ENCODE data around the gene AGPAT3.
"Not testable (repeated sequence)": the region's sequence is repeated elsewhere in the genome, so short reads cannot be mapped to it uniquely, and the experiment has no call there.

AGPAT3 gene

DNA sequence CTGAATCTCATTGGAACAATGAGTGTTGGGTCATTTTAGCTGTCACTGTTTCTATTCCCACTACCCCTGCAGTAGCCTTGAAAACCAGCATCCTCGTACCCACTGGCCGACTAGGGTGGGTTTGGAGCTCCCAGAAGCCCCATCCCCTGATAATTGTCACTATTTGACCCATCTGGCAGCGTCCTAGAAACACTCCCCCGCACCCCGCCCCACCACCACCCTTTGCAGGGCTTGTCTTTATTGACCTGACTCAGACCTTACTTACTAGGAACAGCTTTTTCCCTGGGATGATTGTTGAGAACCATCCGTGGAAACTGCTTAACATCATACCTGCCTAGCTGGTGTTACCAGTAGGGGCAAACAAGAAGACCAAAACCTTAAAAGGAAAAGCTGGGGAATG, 28.4 kb upstream of the AGPAT3 start:
- Histone ChIP-seq H3K4me3 (ENCODE audit: low read depth in 1 of 2, low read length in 1 of 2) (no peak overlapping the region), H3K36me3 (no peaks in the 10 kb centered on the region), H3K27me3 (peaks cover 88% of the 10 kb centered on the region)

DNA sequence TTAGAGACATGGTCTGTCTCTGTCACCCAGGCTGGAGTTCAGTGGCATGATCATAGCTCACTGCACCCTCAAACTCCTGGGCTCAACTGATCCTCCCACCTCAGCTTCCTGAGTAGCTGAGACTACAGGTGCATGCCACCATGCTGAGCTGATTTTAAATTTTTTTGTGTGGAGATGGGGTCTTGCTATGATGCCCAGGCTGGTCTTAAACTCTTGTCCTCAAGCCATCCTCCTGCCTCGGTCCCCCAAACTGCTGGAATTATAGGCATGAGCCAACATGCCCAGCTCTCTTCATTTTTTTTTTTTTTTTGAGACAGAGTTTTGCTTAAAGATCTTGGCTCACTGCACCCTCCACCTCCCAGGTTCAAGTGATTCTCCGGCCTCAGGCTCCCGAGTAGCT, 24.8 kb upstream of the AGPAT3 start:
- TF ChIP-seq, protein P1, sequence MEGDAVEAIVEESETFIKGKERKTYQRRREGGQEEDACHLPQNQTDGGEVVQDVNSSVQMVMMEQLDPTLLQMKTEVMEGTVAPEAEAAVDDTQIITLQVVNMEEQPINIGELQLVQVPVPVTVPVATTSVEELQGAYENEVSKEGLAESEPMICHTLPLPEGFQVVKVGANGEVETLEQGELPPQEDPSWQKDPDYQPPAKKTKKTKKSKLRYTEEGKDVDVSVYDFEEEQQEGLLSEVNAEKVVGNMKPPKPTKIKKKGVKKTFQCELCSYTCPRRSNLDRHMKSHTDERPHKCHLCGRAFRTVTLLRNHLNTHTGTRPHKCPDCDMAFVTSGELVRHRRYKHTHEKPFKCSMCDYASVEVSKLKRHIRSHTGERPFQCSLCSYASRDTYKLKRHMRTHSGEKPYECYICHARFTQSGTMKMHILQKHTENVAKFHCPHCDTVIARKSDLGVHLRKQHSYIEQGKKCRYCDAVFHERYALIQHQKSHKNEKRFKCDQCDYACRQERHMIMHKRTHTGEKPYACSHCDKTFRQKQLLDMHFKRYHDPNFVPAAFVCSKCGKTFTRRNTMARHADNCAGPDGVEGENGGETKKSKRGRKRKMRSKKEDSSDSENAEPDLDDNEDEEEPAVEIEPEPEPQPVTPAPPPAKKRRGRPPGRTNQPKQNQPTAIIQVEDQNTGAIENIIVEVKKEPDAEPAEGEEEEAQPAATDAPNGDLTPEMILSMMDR (IDR thresholded peaks at IDR 0.05) = no peak
- no peaks in the 10 kb centered on the region for H3K36me3 ChIP-seq
- H3K27me3 ChIP-seq = peaks cover 57% of the 10 kb centered on the region
- no peak overlapping the region for H3K4me3 ChIP-seq (ENCODE audit: low read depth in 1 of 2, low read length in 1 of 2)
- peaks cover 9 to 13% of the 10 kb centered on the region in 2 experiments for H3K4me1 ChIP-seq (ENCODE audit: control insufficient read depth in 1 of 2, insufficient read depth in 1 of 2, low read depth in 1 of 2, low read length in 1 of 2)
- H3K27ac ChIP-seq = no peak overlapping the region
- H3K9me3 ChIP-seq = no peaks in the 10 kb centered on the region

More for the DNA sequence above, 28.4 kb upstream of the AGPAT3 start:
- H3K4me1 ChIP-seq (ENCODE audit: control insufficient read depth in 1 of 2, insufficient read depth in 1 of 2, low read depth in 1 of 2, low read length in 1 of 2) = peaks cover 20% of the 10 kb centered on the region in 2 experiments
- TF ChIP-seq, protein P1 (IDR thresholded peaks at IDR 0.05) = no peak
- H3K9me3 ChIP-seq = no peaks in the 10 kb centered on the region
- no peak overlapping the region for H3K27ac ChIP-seq

DNA sequence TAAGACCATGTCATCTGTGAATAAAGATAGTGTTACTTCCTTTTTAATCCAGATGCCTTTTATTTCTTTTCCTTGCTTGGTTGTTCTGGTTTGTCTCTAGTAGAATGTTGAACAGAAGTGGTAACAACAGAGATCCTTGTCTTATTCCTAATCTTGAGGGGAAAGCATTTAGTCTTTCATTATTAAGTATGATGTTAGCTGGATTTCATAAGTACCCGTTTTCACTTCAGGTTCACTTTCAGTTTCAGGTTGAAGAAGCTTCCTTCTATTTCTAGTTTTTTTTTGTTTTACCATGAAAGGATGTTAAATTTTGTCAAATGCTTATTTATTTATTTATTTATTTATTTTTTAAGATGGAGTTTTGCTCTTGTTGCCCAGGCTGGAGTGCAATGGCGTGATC, 22.3 kb upstream of the AGPAT3 start:
- Histone ChIP-seq H3K4me1 (ENCODE audit: control insufficient read depth in 1 of 2, insufficient read depth in 1 of 2, low read depth in 1 of 2, low read length in 1 of 2) (peaks cover 3 to 6% of the 10 kb centered on the region in 2 experiments), H3K9me3 (no peaks in the 10 kb centered on the region), H3K27me3 (peaks cover 32% of the 10 kb centered on the region), H3K4me3 (ENCODE audit: low read depth in 1 of 2, low read length in 1 of 2) (no peak overlapping the region), H3K36me3 (no peaks in the 10 kb centered on the region), H3K27ac (no peak overlapping the region)
- TF ChIP-seq, protein P1 (IDR thresholded peaks at IDR 0.05) = no peak

DNA sequence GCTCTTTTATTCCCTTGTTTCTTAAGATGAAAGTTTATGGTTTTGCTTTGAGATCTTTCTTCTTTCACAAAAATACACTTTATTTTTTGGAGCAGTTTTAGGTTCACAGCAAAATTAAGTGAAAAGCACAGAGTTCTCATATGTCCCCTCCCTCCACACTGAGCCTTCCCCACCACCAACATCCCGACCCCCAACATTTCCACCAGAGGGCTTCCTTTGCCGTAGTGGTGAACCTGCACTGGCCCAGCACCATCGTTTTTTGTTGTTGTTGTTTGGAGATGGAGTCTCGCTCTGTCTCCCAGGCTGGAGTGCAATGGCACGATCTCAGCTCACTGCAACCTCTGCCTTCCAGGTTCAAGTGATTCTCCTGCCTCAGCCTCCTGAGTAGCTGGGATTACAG, 20.1 kb upstream of the AGPAT3 start:
- H3K4me3 ChIP-seq (ENCODE audit: low read depth in 1 of 2, low read length in 1 of 2); H3K9me3 ChIP-seq; H3K4me1 ChIP-seq (ENCODE audit: control insufficient read depth in 1 of 2, insufficient read depth in 1 of 2, low read depth in 1 of 2, low read length in 1 of 2); H3K36me3 ChIP-seq; H3K27ac ChIP-seq: not testable (repeated sequence)
- H3K27me3 ChIP-seq = peaks cover 12% of the 10 kb centered on the region

DNA sequence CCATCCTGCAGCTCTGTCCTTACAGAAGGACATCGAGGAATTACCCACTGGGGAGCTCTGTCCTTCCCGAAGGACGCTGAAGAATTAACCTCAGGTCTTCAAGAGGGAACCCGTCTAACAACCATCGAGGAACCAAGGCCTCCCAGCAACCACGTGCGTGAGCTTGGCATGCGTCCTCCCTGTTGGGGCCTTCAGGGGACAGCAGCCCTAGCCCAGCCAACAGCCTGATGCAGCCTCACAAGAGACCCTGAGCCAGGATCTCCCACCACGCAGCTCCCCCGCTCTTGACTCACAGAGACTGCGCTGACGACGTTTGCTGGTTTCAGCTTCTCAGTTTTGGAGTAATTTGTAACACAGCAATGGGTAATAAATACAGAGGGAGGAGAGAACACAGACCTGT, 19.6 kb upstream of the AGPAT3 start:
- H3K36me3 ChIP-seq = no peaks in the 10 kb centered on the region
- no peaks in the 10 kb centered on the region for H3K9me3 ChIP-seq
- peaks cover 3 to 6% of the 10 kb centered on the region in 2 experiments for H3K4me1 ChIP-seq (ENCODE audit: control insufficient read depth in 1 of 2, insufficient read depth in 1 of 2, low read depth in 1 of 2, low read length in 1 of 2)
- no peak overlapping the region for H3K4me3 ChIP-seq (ENCODE audit: low read depth in 1 of 2, low read length in 1 of 2)
- H3K27ac ChIP-seq = no peak overlapping the region
- peaks cover 7% of the 10 kb centered on the region for H3K27me3 ChIP-seq
- TF ChIP-seq, protein P1 (IDR thresholded peaks at IDR 0.05) = no peak

DNA sequence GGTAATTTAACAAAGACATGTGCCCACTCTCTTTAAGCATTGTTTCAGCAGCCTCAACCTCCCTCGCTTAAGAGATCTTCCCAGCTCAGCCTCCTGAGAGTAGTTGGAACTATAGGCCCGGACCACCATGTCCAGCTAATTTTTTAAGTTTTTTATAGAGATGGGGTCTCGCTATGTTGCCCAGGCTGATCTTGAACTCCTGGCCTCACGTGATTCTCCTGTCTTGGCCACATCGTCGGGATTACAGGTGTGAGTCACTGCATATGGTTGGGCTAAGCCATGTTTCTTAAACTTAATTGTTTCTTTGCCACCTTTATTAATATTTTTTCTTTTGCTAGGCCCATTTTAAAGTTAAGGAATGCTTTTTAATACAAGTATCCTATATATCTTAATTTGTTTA, 18.6 kb upstream of the AGPAT3 start:
- Histone ChIP-seq H3K27ac (no peak overlapping the region), H3K9me3 (no peaks in the 10 kb centered on the region), H3K36me3 (no peaks in the 10 kb centered on the region), H3K4me3 (ENCODE audit: low read depth in 1 of 2, low read length in 1 of 2) (no peak overlapping the region), H3K4me1 (ENCODE audit: control insufficient read depth in 1 of 2, insufficient read depth in 1 of 2, low read depth in 1 of 2, low read length in 1 of 2) (peaks cover 3 to 6% of the 10 kb centered on the region in 2 experiments), H3K27me3 (no peaks in the 10 kb centered on the region)
- TF ChIP-seq, protein P1 (IDR thresholded peaks at IDR 0.05) = no peak

Data from neutrophil (primary cell).